HEK293 (cell line): ENCODE data around the gene MESD.

ENCODE experiments used
- CTCF ChIA-PET: fragments of 350-600 bp; formaldehyde crosslinking; extraction: SDS; loops from one replicate; lab custom pipeline; 2021; ENCODE audit warnings: antibody characterized with exemption; lab: Yijun Ruan, JAX
- POLR2A ChIA-PET: fragments of 300-600 bp; formaldehyde crosslinking; extraction: SDS; loops from one replicate; lab custom pipeline; 2020; ENCODE audit warnings: antibody characterized with exemption, inconsistent platforms; lab: Yijun Ruan, JAX
- H3K27ac ChIP-seq: fragments of 200-500 bp; sonication (Bioruptor generic); 2 replicates; pipeline ENCODE4 v1.5.1; 2014; ENCODE audit warnings: low read depth, low read length, control low read depth, inconsistent platforms; ENCODE audit errors: extremely low read depth
- H3K36me3 ChIP-seq, 2 experiments: fragments of 200-500 bp in 1 of 2; sonication (Bioruptor generic) in 1 of 2; 1 replicate in 1 of 2; 2 replicates in 1 of 2; pipeline ENCODE4 v1.5.1; 2014 to 2017; ENCODE audit warnings: inconsistent platforms in 2 of 2, low read length in 2 of 2; ENCODE audit not compliant: control insufficient read depth in 2 of 2, insufficient read depth in 1 of 2
- H3K4me1 ChIP-seq: fragments of 200-500 bp; sonication (Bioruptor generic); 2 replicates; pipeline ENCODE4 v1.5.1; 2014; ENCODE audit warnings: mild to moderate bottlenecking, low read length, inconsistent platforms; ENCODE audit not compliant: control insufficient read depth, insufficient read depth
- H3K4me3 ChIP-seq: 2 replicates; pipeline ENCODE4 v1.5.1; 2011; ENCODE audit warnings: low read depth, mild to moderate bottlenecking, control low read depth, low read length, moderate library complexity
- H3K9me3 ChIP-seq: fragments of 200-500 bp; sonication (Bioruptor generic); 2 replicates; pipeline ENCODE4 v1.5.1; 2014; ENCODE audit warnings: low read depth, low read length, inconsistent platforms; ENCODE audit not compliant: control insufficient read depth, insufficient read depth
- GLIS1 ChIP-seq: fragments of 450-650 bp; formaldehyde crosslinking; IDR thresholded peaks from 2 replicates; pipeline ENCODE4 v1.5.1; 2016; ENCODE audit warnings: missing biosample characterization, missing genetic modification characterization
- HIC1 ChIP-seq: fragments of 450-650 bp; formaldehyde crosslinking; IDR thresholded peaks from 2 replicates; pipeline ENCODE4 v1.5.1; 2016; ENCODE audit warnings: missing biosample characterization, missing genetic modification characterization
- IKZF3 ChIP-seq: fragments of 450-650 bp; IDR thresholded peaks from 2 replicates; pipeline ENCODE4 v1.5.0; 2018; ENCODE audit warnings: missing biosample characterization, mild to moderate bottlenecking, missing genetic modification characterization, moderate library complexity
- KLF16 ChIP-seq: fragments of 450-650 bp; formaldehyde crosslinking; IDR thresholded peaks from 2 replicates; pipeline ENCODE4 v1.5.1; 2017; ENCODE audit warnings: missing biosample characterization, missing genetic modification characterization
- REPIN1 ChIP-seq: fragments of 450-650 bp; formaldehyde crosslinking; IDR thresholded peaks from 2 replicates; pipeline ENCODE4 v1.5.1; 2017; ENCODE audit warnings: missing biosample characterization, missing genetic modification characterization, low read depth
- SP3 ChIP-seq: fragments of 450-650 bp; formaldehyde crosslinking; IDR thresholded peaks from 2 replicates; pipeline ENCODE4 v1.5.1; 2016; ENCODE audit warnings: missing biosample characterization, missing genetic modification characterization
- TRIM28 ChIP-seq: IDR thresholded peaks from 2 replicates; pipeline ENCODE4 v1.6.1; 2011; ENCODE audit warnings: low read length, control low read depth, borderline replicate concordance
- ZBTB48 ChIP-seq: fragments of 450-650 bp; formaldehyde crosslinking; IDR thresholded peaks from 2 replicates; pipeline ENCODE4 v1.5.1; 2016; ENCODE audit warnings: missing biosample characterization, missing genetic modification characterization
- ZBTB49 ChIP-seq: fragments of 450-650 bp; formaldehyde crosslinking; IDR thresholded peaks from 2 replicates; pipeline ENCODE4 v1.5.1; 2016; ENCODE audit warnings: missing biosample characterization, missing genetic modification characterization, low read depth
- ZFP3 ChIP-seq: fragments of 450-650 bp; formaldehyde crosslinking; IDR thresholded peaks from 2 replicates; pipeline ENCODE4 v1.5.1; 2016; ENCODE audit warnings: low read depth, missing biosample characterization, missing genetic modification characterization
- ZFP37 ChIP-seq: fragments of 450-650 bp; formaldehyde crosslinking; IDR thresholded peaks from 2 replicates; pipeline ENCODE4 v1.5.1; 2016; ENCODE audit warnings: missing biosample characterization, missing genetic modification characterization
- ZNF140 ChIP-seq: fragments of 450-650 bp; formaldehyde crosslinking; IDR thresholded peaks from 2 replicates; pipeline ENCODE4 v1.5.1; 2016; ENCODE audit warnings: missing biosample characterization, missing genetic modification characterization
- ZNF155 ChIP-seq: fragments of 450-650 bp; formaldehyde crosslinking; IDR thresholded peaks from 2 replicates; pipeline ENCODE4 v1.5.1; 2016; ENCODE audit warnings: missing biosample characterization, missing genetic modification characterization
- ZNF280C ChIP-seq: fragments of 450-650 bp; formaldehyde crosslinking; IDR thresholded peaks from 2 replicates; pipeline ENCODE4 v1.5.1; 2016; ENCODE audit warnings: missing biosample characterization, missing genetic modification characterization
- ZNF423 ChIP-seq: fragments of 450-650 bp; formaldehyde crosslinking; IDR thresholded peaks from 2 replicates; pipeline ENCODE4 v1.5.1; 2016; ENCODE audit warnings: missing biosample characterization, missing genetic modification characterization
- ZNF48 ChIP-seq: fragments of 450-650 bp; formaldehyde crosslinking; IDR thresholded peaks from 2 replicates; pipeline ENCODE4 v1.5.1; 2016; ENCODE audit warnings: missing biosample characterization, missing genetic modification characterization
- ZNF510 ChIP-seq: fragments of 450-650 bp; formaldehyde crosslinking; IDR thresholded peaks from 2 replicates; pipeline ENCODE4 v1.5.1; 2018; ENCODE audit warnings: mild to moderate bottlenecking, missing genetic modification characterization, missing biosample characterization; ENCODE audit not compliant: insufficient replicate concordance
- ZNF580 ChIP-seq: fragments of 450-650 bp; formaldehyde crosslinking; IDR thresholded peaks from 2 replicates; pipeline ENCODE4 v1.5.1; 2016; ENCODE audit warnings: missing biosample characterization, missing genetic modification characterization
- ZNF692 ChIP-seq: fragments of 450-650 bp; formaldehyde crosslinking; IDR thresholded peaks from 2 replicates; pipeline ENCODE4 v1.5.1; 2016; ENCODE audit warnings: missing biosample characterization, missing genetic modification characterization

MESD gene

GRCh38 chr15:80976851-80977250 lies 12.8 kb downstream of the MESD start:
- ChIA-PET CTCF (interaction anchor here (0.5 to 4.9 kb wide), 35 partner anchors 9 to 1609 kb away, joined by 3 to 162 read pairs (median 4); no protein-coding TSS in a partner anchor), POLR2A (no interaction called here)
- Histone ChIP-seq H3K4me3 (no peak overlapping the region), H3K27ac (no peak overlapping the region), H3K4me1 (peaks cover 14% of the 10 kb centered on the region), H3K36me3 (peaks cover 5 to 16% of the 10 kb centered on the region in 2 experiments; a peak in 2 of 3 replicates), H3K9me3 (no peaks in the 10 kb centered on the region)
- no peak for TF ChIP-seq ZNF423 (tag by site-specific recombination)
- no peak for TF ChIP-seq ZNF155 (tag by site-specific recombination)
- no peak for TF ChIP-seq IKZF3 (tag by site-specific recombination)

GRCh38 chr15:80974914-80975313 lies 14.7 kb downstream of the MESD start:
- Histone ChIP-seq H3K9me3 (no peaks in the 10 kb centered on the region), H3K36me3 (peaks cover 5 to 11% of the 10 kb centered on the region in 2 experiments; a peak in 2 of 3 replicates), H3K27ac (no peak overlapping the region), H3K4me1 (peaks cover 14% of the 10 kb centered on the region), H3K4me3 (no peak overlapping the region)
- TF ChIP-seq ZNF140 (tag by site-specific recombination): no peak
- no peak for TF ChIP-seq REPIN1 (tag by site-specific recombination)
- no peak for TF ChIP-seq ZNF692 (tag by site-specific recombination)
- no peak for TF ChIP-seq SP3 (tag by site-specific recombination)
- TF ChIP-seq ZFP3: no peak
- TF ChIP-seq TRIM28: no peak
- no peak for TF ChIP-seq ZFP37 (tag by site-specific recombination)
- no peak for TF ChIP-seq HIC1 (tag by site-specific recombination)
- TF ChIP-seq ZNF580: no peak
- TF ChIP-seq ZNF510: no peak
- no peak for TF ChIP-seq ZBTB48 (tag by site-specific recombination)
- CTCF ChIA-PET: interaction anchor here (0.5 to 4.9 kb wide), 13 partner anchors 50 to 532 kb away, joined by 3 to 162 read pairs (median 5); partner anchors contain the start of gene CEMIP
- POLR2A ChIA-PET: interaction anchor here (1.1 kb wide), 1 partner anchor 196 kb away, joined by 4 read pairs; the partner anchor contains the start of gene CEMIP

GRCh38 chr15:80972276-80972675 lies 17.3 kb downstream of the MESD start:
- ChIA-PET CTCF (interaction anchor here (0.5 to 8.4 kb wide), 7 partner anchors 110 to 954 kb away, joined by 4 to 137 read pairs (median 10); partner anchors contain the start of gene CEMIP), POLR2A (interaction anchor here (0.6 kb wide), 1 partner anchor 12 kb away, joined by 3 read pairs; no protein-coding TSS in a partner anchor)
- TF ChIP-seq GLIS1 (tag by site-specific recombination): no peak
- TF ChIP-seq ZBTB49 (tag by site-specific recombination): no peak
- no peak for TF ChIP-seq REPIN1 (tag by site-specific recombination)
- TF ChIP-seq ZNF280C (tag by site-specific recombination): no peak
- TF ChIP-seq ZNF48: no peak
- TF ChIP-seq KLF16 (tag by site-specific recombination): no peak
- Histone ChIP-seq H3K27ac (no peak overlapping the region), H3K4me1 (no peaks in the 10 kb centered on the region), H3K4me3 (no peak overlapping the region), H3K9me3 (no peaks in the 10 kb centered on the region), H3K36me3 (peaks cover 5 to 12% of the 10 kb centered on the region in 2 experiments; a peak in 2 of 3 replicates)
